Measurements from ENCODE around the gene PDCD1LG2. TPM values are rescaled to one million over a fixed set of nuclear protein-coding genes. Genes with fewer than 3 reads are reported as not detected.

PDCD1LG2 gene
- total and polyA plus RNA-seq, 2 of the 8 experiments (the other 6 are each of a cell fraction or from before 2014, with no cell fraction given), result not detected

DNA sequence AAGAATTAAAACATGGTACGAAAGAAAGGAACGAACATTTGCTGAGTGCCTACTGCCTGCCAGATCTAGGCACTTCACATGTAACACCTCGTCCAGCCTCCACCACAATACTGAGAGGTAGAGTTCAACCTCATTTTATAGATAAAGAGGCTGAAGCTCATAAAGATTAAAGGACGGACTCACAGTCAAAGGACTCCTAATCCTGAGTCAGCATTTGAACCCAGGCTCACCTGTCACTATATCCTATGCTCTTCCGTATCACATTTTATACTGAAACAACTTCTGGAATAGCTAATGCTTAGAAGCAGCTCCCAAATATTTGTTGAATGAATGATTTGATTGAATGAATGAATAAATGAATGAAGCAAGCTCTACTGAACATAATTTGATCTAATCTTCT, 22.5 kb downstream of the PDCD1LG2 start:
- no peak overlapping the region for H3K18ac ChIP-seq (ENCODE audit: extremely low read depth, low read length)
- H2BK15ac ChIP-seq (ENCODE audit: low read length), result no peak overlapping the region
- H3K9me3 ChIP-seq (ENCODE audit: insufficient read depth in 2 of 2, low read depth in 1 of 2, low read length in 1 of 2), result no peaks in the 10 kb centered on the region
- H2BK12ac ChIP-seq (ENCODE audit: low read depth, low read length), result no peak overlapping the region
- WGBS, 2 experiments (ENCODE audit: extremely low coverage in 1 of 2, insufficient coverage in 1 of 2, insufficient read length in 1 of 2, insufficient replicate concordance in 2 of 2, low coverage in 1 of 2, low lambda C conversion rate in 2 of 2, missing lambda C conversion rate in 1 of 2), result 88% methylated on average over 5 of the region's 5 CpGs; no CpG with 5 or more reads in 1 of the 2 experiments
- no peak overlapping the region for H3K14ac ChIP-seq (ENCODE audit: insufficient read length)
- H3K27ac ChIP-seq (ENCODE audit: low read depth, low read length), result no peak overlapping the region
- no peak overlapping the region for H3K9ac ChIP-seq (replicated peaks in 1 of 4; ENCODE audit: extremely low read depth in 1 of 4, low read depth in 3 of 4, low read length in 3 of 4)
- ChIA-PET POLR2A (ENCODE audit: partially characterized antibody) (no interaction called here), CTCF (ENCODE audit: partially characterized antibody) (interaction anchor here (1.3 kb wide), 1 partner anchor 34 kb away, joined by 3 read pairs; no protein-coding TSS in a partner anchor)
- H3K4ac ChIP-seq (replicated peaks; ENCODE audit: insufficient read length, low read depth, low read length), result no peak overlapping the region
- H4K5ac ChIP-seq (ENCODE audit: insufficient read length, low read depth, low read length), result no peak overlapping the region
- H2AFZ ChIP-seq (ENCODE audit: low read length), result no peak overlapping the region
- no peak overlapping the region for H4K8ac ChIP-seq (ENCODE audit: extremely low read depth, insufficient read depth, low read length)
- H3K23ac ChIP-seq (ENCODE audit: insufficient read length), result no peak overlapping the region
- H3K36me3 ChIP-seq (ENCODE audit: control insufficient read depth in 2 of 4, insufficient read depth in 4 of 4, low read length in 3 of 4), result no peaks in the 10 kb centered on the region
- no peak overlapping the region for H2BK5ac ChIP-seq (ENCODE audit: low read depth, low read length)
- no peaks in the 10 kb centered on the region for H3K23me2 ChIP-seq (ENCODE audit: low read depth, low read length)
- FAIRE-seq (no peak), DNase-seq (ENCODE audit: low read depth in 1 of 2, low spot score in 2 of 2) (no peak)
- H3K4me1 ChIP-seq (replicated peaks in 1 of 4; ENCODE audit: control insufficient read depth in 3 of 4, insufficient read depth in 4 of 4, low read length in 3 of 4), result peaks cover 0 to 2% (median 0%) of the 10 kb centered on the region in 4 experiments; a peak in 1 of 7 replicates
- H3K27me3 ChIP-seq (replicated peaks in 1 of 4; ENCODE audit: control insufficient read depth in 3 of 4, extremely low read depth in 1 of 4, insufficient read depth in 3 of 4, low read length in 3 of 4), result no peaks in the 10 kb centered on the region; a peak in 1 of 7 replicates
- H2AK5ac ChIP-seq (ENCODE audit: low read depth, low read length), result no peak overlapping the region
- no peak overlapping the region for H2BK20ac ChIP-seq (ENCODE audit: low read length)
- H3K79me1 ChIP-seq (ENCODE audit: low read depth, low read length), result no peaks in the 10 kb centered on the region
- H3K79me2 ChIP-seq (ENCODE audit: control insufficient read depth in 1 of 2, insufficient read depth in 2 of 2, low read length in 2 of 2), result no peaks in the 10 kb centered on the region
- H3K4me2 ChIP-seq (ENCODE audit: insufficient read depth in 1 of 2, low read depth in 2 of 2, low read length in 2 of 2), result no peak overlapping the region
- H4K91ac ChIP-seq (replicated peaks; ENCODE audit: insufficient read length, low read length), result no peak overlapping the region
- no peak overlapping the region for H3K56ac ChIP-seq (replicated peaks; ENCODE audit: insufficient read length, low read depth, low read length)
- no peaks in the 10 kb centered on the region for H4K20me1 ChIP-seq (replicated peaks in 1 of 2; ENCODE audit: control insufficient read depth in 1 of 2, insufficient read depth in 2 of 2, low read length in 2 of 2)
- no peak overlapping the region for H3K4me3 ChIP-seq (ENCODE audit: extremely low read depth in 1 of 4, insufficient read depth in 2 of 4, low read depth in 3 of 4, low read length in 4 of 4)
- TF ChIP-seq TBP (IDR thresholded peaks at IDR 0.05; ENCODE audit: low read depth, low read length) (no peak), BCL11A (IDR thresholded peaks at IDR 0.05; ENCODE audit: low read depth in 2 of 2, low read length in 2 of 2) (no peak), KDM1A (IDR thresholded peaks at IDR 0.05; ENCODE audit: borderline replicate concordance, low read length) (no peak), PHF8 (conservative IDR thresholded peaks at IDR 0.05; ENCODE audit: low read depth, low read length) (no peak), GTF2F1 (IDR thresholded peaks at IDR 0.05; ENCODE audit: borderline replicate concordance, low read depth, low read length) (no peak), GABPA (IDR thresholded peaks at IDR 0.05; ENCODE audit: borderline replicate concordance, insufficient read depth, low read length) (no peak), SP1 (IDR thresholded peaks at IDR 0.05; ENCODE audit: low read depth, low read length) (no peak), NANOG (IDR thresholded peaks at IDR 0.05; ENCODE audit: insufficient read depth, low read depth, low read length, poor library complexity, severe bottlenecking) (no peak), POLR2AphosphoS5 (IDR thresholded peaks at IDR 0.05; ENCODE audit: low read depth, low read length) (no peak)
- H2BK120ac ChIP-seq (replicated peaks; ENCODE audit: low read depth, low read length), result no peak overlapping the region
